A549 (cell line): ENCODE results near the gene CDAN1.

Experiments used
- BCL3 ChIP-seq: fragments of >200 bp; sonication (Bioruptor Twin); formaldehyde crosslinking; IDR thresholded peaks from 3 replicates; pipeline ENCODE4 v1.6.1; 2016
- CBX8 ChIP-seq: fragments of 200-600 bp; sonication (generic); IDR thresholded peaks from 2 replicates; pipeline ENCODE4 v1.6.1; 2016
- CTCF ChIP-seq: fragments of >200 bp; sonication (Bioruptor Twin); formaldehyde crosslinking; IDR thresholded peaks from 3 replicates; pipeline ENCODE4 v1.5.1; 2016
- E2F6 ChIP-seq: IDR thresholded peaks from 2 replicates; pipeline ENCODE4 v1.6.1; 2012; ENCODE audit warnings: low read depth, borderline replicate concordance
- EP300 ChIP-seq, 2 experiments: fragments of >200 bp; sonication (Bioruptor Twin); formaldehyde crosslinking; IDR thresholded peaks; 2 replicates in 1 of 2; 3 replicates in 1 of 2; pipeline ENCODE4 v1.6.1; 2016 to 2017
- JUNB ChIP-seq: fragments of >200 bp; sonication (Bioruptor Twin); formaldehyde crosslinking; IDR thresholded peaks from 2 replicates; pipeline ENCODE4 v1.6.1; 2016
- PHF8 ChIP-seq: fragments of 200-600 bp; sonication (generic); IDR thresholded peaks from 2 replicates; pipeline ENCODE4 v1.6.1; 2016; ENCODE audit warnings: low read depth, mild to moderate bottlenecking, antibody characterized with exemption, moderate library complexity, borderline replicate concordance
- POLR2A ChIP-seq: IDR thresholded peaks from 2 replicates; pipeline ENCODE4 v1.6.1; 2012; ENCODE audit warnings: mild to moderate bottlenecking, low read length
- SMC3 ChIP-seq: fragments of >200 bp; sonication (Bioruptor Twin); formaldehyde crosslinking; IDR thresholded peaks from 3 replicates; pipeline ENCODE4 v1.6.1; 2018; ENCODE audit warnings: inconsistent platforms
- SREBF2 ChIP-seq: fragments of 450-650 bp; IDR thresholded peaks from 2 replicates; pipeline ENCODE4 v1.6.1; 2014; ENCODE audit warnings: mild to moderate bottlenecking, moderate library complexity
- USF2 ChIP-seq: fragments of 450-650 bp; IDR thresholded peaks from 2 replicates; pipeline ENCODE4 v1.6.1; 2014; ENCODE audit warnings: antibody characterized with exemption
- TF ChIP-seq, protein P1 (sequence below): fragments of 200-600 bp; sonication (generic); IDR thresholded peaks from 2 replicates; pipeline ENCODE4 v1.6.1; 2016; ENCODE audit warnings: antibody characterized with exemption, mild to moderate bottlenecking, moderate library complexity
- TF ChIP-seq, protein P2 (sequence below): fragments of 250-450 bp; sonication (Bioruptor Pico); IDR thresholded peaks from 2 replicates; pipeline ENCODE4 v1.5.0; 2021; ENCODE audit warnings: mild to moderate bottlenecking, moderate library complexity, borderline replicate concordance

DNA sequence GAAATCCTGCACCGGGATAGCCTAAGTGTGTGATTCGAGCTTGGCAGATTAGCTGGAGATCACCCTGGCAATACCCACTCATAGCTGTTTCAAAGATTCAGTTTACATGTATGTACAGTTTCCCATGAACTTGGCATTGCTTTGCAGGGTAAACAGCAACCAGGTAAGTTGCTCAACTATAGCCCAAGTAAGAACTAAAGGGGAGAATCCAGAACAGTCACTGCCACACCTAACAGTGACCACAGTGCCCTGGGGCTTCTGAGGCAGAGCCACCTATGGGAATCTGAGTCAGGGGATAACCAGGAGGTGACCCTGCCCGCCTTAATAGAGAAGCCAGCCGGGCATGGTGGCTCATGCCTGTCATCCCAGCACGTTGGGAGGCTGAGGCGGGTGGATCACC is 15.9 kb downstream of the CDAN1 start:
- no peak for TF ChIP-seq POLR2A
- no peak for TF ChIP-seq CBX8
- no peak for TF ChIP-seq SMC3
- TF ChIP-seq, protein P1, sequence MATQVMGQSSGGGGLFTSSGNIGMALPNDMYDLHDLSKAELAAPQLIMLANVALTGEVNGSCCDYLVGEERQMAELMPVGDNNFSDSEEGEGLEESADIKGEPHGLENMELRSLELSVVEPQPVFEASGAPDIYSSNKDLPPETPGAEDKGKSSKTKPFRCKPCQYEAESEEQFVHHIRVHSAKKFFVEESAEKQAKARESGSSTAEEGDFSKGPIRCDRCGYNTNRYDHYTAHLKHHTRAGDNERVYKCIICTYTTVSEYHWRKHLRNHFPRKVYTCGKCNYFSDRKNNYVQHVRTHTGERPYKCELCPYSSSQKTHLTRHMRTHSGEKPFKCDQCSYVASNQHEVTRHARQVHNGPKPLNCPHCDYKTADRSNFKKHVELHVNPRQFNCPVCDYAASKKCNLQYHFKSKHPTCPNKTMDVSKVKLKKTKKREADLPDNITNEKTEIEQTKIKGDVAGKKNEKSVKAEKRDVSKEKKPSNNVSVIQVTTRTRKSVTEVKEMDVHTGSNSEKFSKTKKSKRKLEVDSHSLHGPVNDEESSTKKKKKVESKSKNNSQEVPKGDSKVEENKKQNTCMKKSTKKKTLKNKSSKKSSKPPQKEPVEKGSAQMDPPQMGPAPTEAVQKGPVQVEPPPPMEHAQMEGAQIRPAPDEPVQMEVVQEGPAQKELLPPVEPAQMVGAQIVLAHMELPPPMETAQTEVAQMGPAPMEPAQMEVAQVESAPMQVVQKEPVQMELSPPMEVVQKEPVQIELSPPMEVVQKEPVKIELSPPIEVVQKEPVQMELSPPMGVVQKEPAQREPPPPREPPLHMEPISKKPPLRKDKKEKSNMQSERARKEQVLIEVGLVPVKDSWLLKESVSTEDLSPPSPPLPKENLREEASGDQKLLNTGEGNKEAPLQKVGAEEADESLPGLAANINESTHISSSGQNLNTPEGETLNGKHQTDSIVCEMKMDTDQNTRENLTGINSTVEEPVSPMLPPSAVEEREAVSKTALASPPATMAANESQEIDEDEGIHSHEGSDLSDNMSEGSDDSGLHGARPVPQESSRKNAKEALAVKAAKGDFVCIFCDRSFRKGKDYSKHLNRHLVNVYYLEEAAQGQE, result no peak
- no peak for TF ChIP-seq USF2
- no peak for TF ChIP-seq PHF8
- TF ChIP-seq JUNB, result no peak
- TF ChIP-seq E2F6, result no peak
- no peak for TF ChIP-seq SREBF2
- no peak for TF ChIP-seq EP300 (IDR thresholded peaks at IDR 0.05)
- TF ChIP-seq CTCF, result no peak
- TF ChIP-seq, protein P2, sequence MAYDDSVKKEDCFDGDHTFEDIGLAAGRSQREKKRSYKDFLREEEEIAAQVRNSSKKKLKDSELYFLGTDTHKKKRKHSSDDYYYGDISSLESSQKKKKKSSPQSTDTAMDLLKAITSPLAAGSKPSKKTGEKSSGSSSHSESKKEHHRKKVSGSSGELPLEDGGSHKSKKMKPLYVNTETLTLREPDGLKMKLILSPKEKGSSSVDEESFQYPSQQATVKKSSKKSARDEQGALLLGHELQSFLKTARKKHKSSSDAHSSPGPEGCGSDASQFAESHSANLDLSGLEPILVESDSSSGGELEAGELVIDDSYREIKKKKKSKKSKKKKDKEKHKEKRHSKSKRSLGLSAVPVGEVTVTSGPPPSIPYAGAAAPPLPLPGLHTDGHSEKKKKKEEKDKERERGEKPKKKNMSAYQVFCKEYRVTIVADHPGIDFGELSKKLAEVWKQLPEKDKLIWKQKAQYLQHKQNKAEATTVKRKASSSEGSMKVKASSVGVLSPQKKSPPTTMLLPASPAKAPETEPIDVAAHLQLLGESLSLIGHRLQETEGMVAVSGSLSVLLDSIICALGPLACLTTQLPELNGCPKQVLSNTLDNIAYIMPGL, result no peak
- no peak for TF ChIP-seq BCL3
